ENCODE measurements around the gene TSPAN17. TPM values are rescaled to one million over a fixed set of nuclear protein-coding genes. Genes with fewer than 3 reads are reported as not detected.

Gene TSPAN17
- polyA plus RNA-seq, 2 of the 4 experiments (the other 2 are of a cell fraction): 35.6 to 47.4 TPM

DNA sequence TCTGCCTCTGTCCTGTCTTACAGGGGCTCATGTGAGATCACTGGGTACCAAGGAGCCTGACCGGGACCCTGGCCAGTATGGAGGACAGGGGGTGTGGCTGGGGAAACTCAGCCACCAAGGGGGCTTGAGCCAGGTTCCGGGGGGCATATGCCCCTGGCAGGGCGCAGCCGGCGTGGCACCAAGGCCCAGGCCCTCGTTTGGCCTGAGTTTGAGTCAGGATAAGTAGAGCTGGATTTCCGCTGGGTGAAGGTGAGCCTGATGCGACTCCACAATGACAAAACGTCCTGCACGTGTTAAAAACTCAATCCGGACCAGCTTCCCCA, 616 bp upstream of the TSPAN17 start:
- H3K9me3 ChIP-seq: no peaks in the 10 kb centered on the region
- H3K27ac ChIP-seq: peak overlapping the region; percentile 83 to 88
- POLR2A ChIA-PET: interaction anchor here (0.6 to 2.5 kb wide), 13 partner anchors 10 to 199 kb away, joined by 3 to 24 read pairs (median 4); partner anchors contain the start of genes EIF4E1B, FAF2, RNF44 and SNCB
- no peak for TF ChIP-seq NR3C1 (IDR thresholded peaks at IDR 0.05)
- peak; percentile 35; the same call in 1 of the 2 replicates for TF ChIP-seq NPAS2 (CRISPR knock-in tag; IDR thresholded peaks at IDR 0.05; ENCODE audit: borderline replicate concordance)
- TF ChIP-seq PHF8 (IDR thresholded peaks at IDR 0.05; ENCODE audit: borderline replicate concordance, low read depth): 0 out of 2 replicates have a peak, but pooled peaks have one; percentile 86
- TF ChIP-seq CBX8 (IDR thresholded peaks at IDR 0.05): no peak
- TF ChIP-seq HEYL (CRISPR knock-in tag; IDR thresholded peaks at IDR 0.05): no peak
- TF ChIP-seq POLR2AphosphoS2 (conservative IDR thresholded peaks at IDR 0.05; ENCODE audit: low read length): no peak
- no peak for TF ChIP-seq CBX2 (IDR thresholded peaks at IDR 0.05; ENCODE audit: borderline replicate concordance, low read depth)
- no peak for TF ChIP-seq TFCP2L1 (CRISPR knock-in tag; IDR thresholded peaks at IDR 0.05)
- H3K4me1 ChIP-seq: peaks cover 14% of the 10 kb centered on the region
- ATAC-seq (peak; percentile 25 to 33), FAIRE-seq (no peak), DNase-seq (ENCODE audit: low read depth in 1 of 2, low spot score in 1 of 2) (no peak)
- H3K4me2 ChIP-seq: peak overlapping the region; percentile 94
- CTCF ChIA-PET: interaction anchor here (0.6 to 6.8 kb wide), 17 partner anchors 11 to 406 kb away, joined by 3 to 68 read pairs (median 4); no protein-coding TSS in a partner anchor
- H3K4me3 ChIP-seq: peak overlapping the region; percentile 48
- WGBS (ENCODE audit: missing lambda C conversion rate): 11% methylated on average over 11 of the region's 11 CpGs

DNA sequence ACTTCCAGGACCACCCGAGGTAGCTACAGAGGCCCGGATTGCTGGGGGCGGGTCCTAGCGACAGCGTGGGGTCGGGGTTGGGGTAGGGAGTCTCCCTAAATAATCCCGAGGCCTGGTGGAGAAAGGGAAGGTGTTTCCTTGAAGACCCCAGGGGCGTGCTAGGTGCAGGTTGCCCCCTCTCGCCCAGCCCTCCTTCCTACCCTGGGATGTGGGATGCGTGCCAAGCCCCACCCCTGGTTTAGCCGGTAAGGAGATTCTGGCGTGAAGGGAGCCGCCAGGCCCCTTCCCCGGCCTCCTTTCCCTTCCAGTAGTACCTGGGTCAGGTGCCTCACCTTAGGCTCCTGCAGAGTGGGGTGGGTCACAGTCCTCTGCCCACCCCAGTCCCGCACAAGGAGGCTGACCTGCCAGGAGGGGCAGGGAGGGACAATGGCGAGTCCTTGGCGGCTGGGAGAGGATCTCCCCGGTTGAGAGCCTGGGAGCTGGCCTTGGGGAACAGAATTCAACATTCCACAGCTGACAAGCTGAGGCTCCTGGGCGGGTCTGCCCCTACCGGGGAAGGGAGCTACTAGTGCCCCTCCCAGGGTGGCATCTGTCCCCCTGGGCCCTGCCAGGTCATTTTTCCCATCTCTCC, 674 bp downstream of the TSPAN17 start:
- Histone ChIP-seq H3K4me2 (peak overlapping the region; percentile 94), H3K27ac (peak overlapping the region; percentile 86 to 94), H3K4me1 (peaks cover 14% of the 10 kb centered on the region), H3K9me3 (no peaks in the 10 kb centered on the region), H3K4me3 (peak overlapping the region; percentile 66)
- WGBS (ENCODE audit: missing lambda C conversion rate): 14% methylated on average over 17 of the region's 20 CpGs
- FAIRE-seq (no peak), DNase-seq (ENCODE audit: low read depth in 1 of 2, low spot score in 1 of 2) (no peak), ATAC-seq (peak; percentile 3 to 6; a peak in 3 of 6 replicates)
- CTCF ChIA-PET: interaction anchor here (1.1 to 6.8 kb wide), 10 partner anchors 10 to 465 kb away, joined by 3 to 68 read pairs (median 7); partner anchors contain the start of gene FAF2
- TF ChIP-seq, protein P1, sequence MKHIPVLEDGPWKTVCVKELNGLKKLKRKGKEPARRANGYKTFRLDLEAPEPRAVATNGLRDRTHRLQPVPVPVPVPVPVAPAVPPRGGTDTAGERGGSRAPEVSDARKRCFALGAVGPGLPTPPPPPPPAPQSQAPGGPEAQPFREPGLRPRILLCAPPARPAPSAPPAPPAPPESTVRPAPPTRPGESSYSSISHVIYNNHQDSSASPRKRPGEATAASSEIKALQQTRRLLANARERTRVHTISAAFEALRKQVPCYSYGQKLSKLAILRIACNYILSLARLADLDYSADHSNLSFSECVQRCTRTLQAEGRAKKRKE (CRISPR knock-in tag; IDR thresholded peaks at IDR 0.05; ENCODE audit: low read depth): no peak
- TF ChIP-seq HOXA7 (CRISPR knock-in tag; IDR thresholded peaks at IDR 0.05) (no peak), TP53 (CRISPR knock-in tag; IDR thresholded peaks at IDR 0.05) (no peak), HDAC2 (IDR thresholded peaks at IDR 0.05) (no peak), HOXB13 (CRISPR knock-in tag; IDR thresholded peaks at IDR 0.05; ENCODE audit: low read depth) (no peak), HOXB5 (CRISPR knock-in tag; IDR thresholded peaks at IDR 0.05) (no peak), POLR2AphosphoS2 (conservative IDR thresholded peaks at IDR 0.05; ENCODE audit: low read length) (no peak), MYC (IDR thresholded peaks at IDR 0.05; ENCODE audit: borderline replicate concordance, low read length) (no peak), MAZ (IDR thresholded peaks at IDR 0.05; ENCODE audit: borderline replicate concordance, low read depth, low read length) (no peak), HEYL (CRISPR knock-in tag; IDR thresholded peaks at IDR 0.05) (no peak)
- POLR2A ChIA-PET: interaction anchor here (0.7 to 2.5 kb wide), 2 partner anchors 17 to 380 kb away, joined by 5 to 24 read pairs; partner anchors contain the start of genes EIF4E1B and SNCB

DNA sequence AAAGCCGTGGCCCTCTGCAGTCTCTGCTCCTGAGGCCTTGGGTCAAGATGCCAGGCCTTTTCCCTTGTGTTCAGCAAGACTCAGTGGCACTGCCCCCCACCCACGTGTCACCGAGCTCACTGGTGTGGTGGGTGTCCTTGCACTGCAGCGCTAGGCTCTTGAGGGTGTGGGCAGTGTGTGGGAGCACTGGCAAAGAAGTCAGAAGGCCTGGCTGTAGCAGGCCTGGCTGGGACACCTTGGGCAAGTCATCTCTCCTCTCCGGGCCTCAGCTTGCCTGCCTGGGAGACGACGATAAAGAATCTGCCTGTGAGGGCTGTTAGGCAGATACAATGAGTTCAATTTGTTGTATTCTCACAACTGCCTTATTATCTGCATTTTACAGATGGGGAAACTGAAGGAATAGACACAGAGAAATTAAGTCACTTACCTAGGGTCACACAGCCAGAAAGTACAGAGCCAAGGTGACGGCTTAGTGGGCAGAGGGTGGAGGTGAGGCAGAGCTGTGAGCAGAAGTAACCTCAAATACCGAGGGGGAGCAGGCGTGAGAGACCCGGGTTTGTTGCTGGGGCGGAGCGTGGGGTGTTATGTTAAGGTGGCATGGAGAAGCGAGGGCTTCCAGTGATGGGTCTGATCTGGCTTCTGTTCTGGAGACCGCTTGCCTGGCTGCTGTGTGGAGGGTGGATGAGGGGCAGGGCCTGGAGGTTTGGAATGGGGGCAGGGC, 1.4 kb downstream of the TSPAN17 start:
- Histone ChIP-seq H3K9me3 (no peaks in the 10 kb centered on the region), H3K4me3 (peak overlapping the region; percentile 66), H3K4me2 (peak overlapping the region; percentile 94), H3K27ac (peak overlapping the region in 1 of 2 experiments; percentile 94; a peak in 3 of 6 replicates), H3K4me1 (peaks cover 14% of the 10 kb centered on the region)
- ChIA-PET CTCF (interaction anchor here (1.1 to 6.8 kb wide), 9 partner anchors 9 to 465 kb away, joined by 3 to 68 read pairs (median 10); partner anchors contain the start of gene FAF2), POLR2A (interaction anchor here (0.7 to 2.5 kb wide), 2 partner anchors 17 to 379 kb away, joined by 5 to 24 read pairs; partner anchors contain the start of genes EIF4E1B and SNCB)
- DNase-seq (ENCODE audit: low read depth in 1 of 2, low spot score in 1 of 2) (no peak), FAIRE-seq (no peak), ATAC-seq (no peak)
- 84% methylated on average over 11 of the region's 15 CpGs for WGBS (ENCODE audit: missing lambda C conversion rate)
- no peak for TF ChIP-seq BHLHE40 (IDR thresholded peaks at IDR 0.05; ENCODE audit: low read depth, low read length)
- no peak for TF ChIP-seq ESRRA (IDR thresholded peaks at IDR 0.05; ENCODE audit: borderline replicate concordance, low read length)
- TF ChIP-seq, protein P2, sequence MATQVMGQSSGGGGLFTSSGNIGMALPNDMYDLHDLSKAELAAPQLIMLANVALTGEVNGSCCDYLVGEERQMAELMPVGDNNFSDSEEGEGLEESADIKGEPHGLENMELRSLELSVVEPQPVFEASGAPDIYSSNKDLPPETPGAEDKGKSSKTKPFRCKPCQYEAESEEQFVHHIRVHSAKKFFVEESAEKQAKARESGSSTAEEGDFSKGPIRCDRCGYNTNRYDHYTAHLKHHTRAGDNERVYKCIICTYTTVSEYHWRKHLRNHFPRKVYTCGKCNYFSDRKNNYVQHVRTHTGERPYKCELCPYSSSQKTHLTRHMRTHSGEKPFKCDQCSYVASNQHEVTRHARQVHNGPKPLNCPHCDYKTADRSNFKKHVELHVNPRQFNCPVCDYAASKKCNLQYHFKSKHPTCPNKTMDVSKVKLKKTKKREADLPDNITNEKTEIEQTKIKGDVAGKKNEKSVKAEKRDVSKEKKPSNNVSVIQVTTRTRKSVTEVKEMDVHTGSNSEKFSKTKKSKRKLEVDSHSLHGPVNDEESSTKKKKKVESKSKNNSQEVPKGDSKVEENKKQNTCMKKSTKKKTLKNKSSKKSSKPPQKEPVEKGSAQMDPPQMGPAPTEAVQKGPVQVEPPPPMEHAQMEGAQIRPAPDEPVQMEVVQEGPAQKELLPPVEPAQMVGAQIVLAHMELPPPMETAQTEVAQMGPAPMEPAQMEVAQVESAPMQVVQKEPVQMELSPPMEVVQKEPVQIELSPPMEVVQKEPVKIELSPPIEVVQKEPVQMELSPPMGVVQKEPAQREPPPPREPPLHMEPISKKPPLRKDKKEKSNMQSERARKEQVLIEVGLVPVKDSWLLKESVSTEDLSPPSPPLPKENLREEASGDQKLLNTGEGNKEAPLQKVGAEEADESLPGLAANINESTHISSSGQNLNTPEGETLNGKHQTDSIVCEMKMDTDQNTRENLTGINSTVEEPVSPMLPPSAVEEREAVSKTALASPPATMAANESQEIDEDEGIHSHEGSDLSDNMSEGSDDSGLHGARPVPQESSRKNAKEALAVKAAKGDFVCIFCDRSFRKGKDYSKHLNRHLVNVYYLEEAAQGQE (IDR thresholded peaks at IDR 0.05): peak; percentile 23; the same call in 1 of the 2 replicates
